ENCODE data around the gene SHB. TPM values are rescaled to one million over a fixed set of nuclear protein-coding genes. Genes with fewer than 3 reads are reported as not detected.

The SHB gene
- total and polyA plus RNA-seq, 2 of the 13 experiments (the other 11 are each of a cell fraction or from before 2014, with no cell fraction given): 19.4 to 20.7 TPM

DNA sequence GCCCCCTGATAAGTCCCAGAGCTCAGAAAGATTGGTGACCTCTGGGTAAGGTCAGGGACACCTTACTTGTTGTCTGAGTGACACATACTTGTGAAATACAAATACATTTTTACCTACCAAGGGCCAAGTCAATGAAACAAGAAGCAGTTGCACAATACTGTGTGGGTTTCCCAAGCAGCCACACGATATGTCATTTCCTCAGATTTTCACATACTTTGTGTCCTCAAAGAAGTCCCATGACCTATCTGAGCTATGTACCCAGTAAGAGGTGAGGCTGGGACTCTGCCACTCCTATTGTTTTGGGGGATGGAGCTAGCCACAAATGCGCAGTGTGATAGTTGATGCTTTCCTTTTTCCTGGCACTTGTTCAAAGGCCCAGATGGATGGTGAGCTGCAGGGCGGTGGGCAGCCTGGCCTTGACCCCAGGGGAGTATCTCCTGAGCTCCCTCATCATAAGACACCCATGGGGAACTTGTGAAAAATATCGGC lies 160.3 kb downstream of the SHB start (continued):
- TF ChIP-seq WIZ (CRISPR knock-in tag; IDR thresholded peaks at IDR 0.05) (no peak), ZNF274 (CRISPR knock-in tag; IDR thresholded peaks at IDR 0.05) (no peak), PHF21A (CRISPR knock-in tag; IDR thresholded peaks at IDR 0.05) (no peak), CCAR2 (optimal IDR thresholded peaks at IDR 0.05; ENCODE audit: low read depth, low read length) (no peak), HNRNPLL (IDR thresholded peaks at IDR 0.05; ENCODE audit: low read depth, low read length, poor library complexity, severe bottlenecking) (no peak), FOSL1 (CRISPR knock-in tag; IDR thresholded peaks at IDR 0.05; ENCODE audit: borderline replicate concordance) (peak; percentile 99), KLF6 (CRISPR knock-in tag; IDR thresholded peaks at IDR 0.05) (no peak), MBD4 (IDR thresholded peaks at IDR 0.05; ENCODE audit: borderline replicate concordance, low read length) (no peak), ZFYVE20 (CRISPR knock-in tag; IDR thresholded peaks at IDR 0.05; ENCODE audit: borderline replicate concordance, low read depth) (no peak), SIN3B (IDR thresholded peaks at IDR 0.05; ENCODE audit: low read length) (no peak), ZNF879 (CRISPR knock-in tag; IDR thresholded peaks at IDR 0.05) (no peak), THAP11 (CRISPR knock-in tag; IDR thresholded peaks at IDR 0.05) (peak; percentile 64), ZNF317 (CRISPR knock-in tag; IDR thresholded peaks at IDR 0.05) (no peak), ZNF547 (CRISPR knock-in tag; IDR thresholded peaks at IDR 0.05) (no peak; the same call in 1 of the 2 replicates), HMG20A (CRISPR knock-in tag; IDR thresholded peaks at IDR 0.05; ENCODE audit: borderline replicate concordance) (peak; percentile 94), ZMAT3 (CRISPR knock-in tag; conservative IDR thresholded peaks at IDR 0.05) (no peak), MTA3 (CRISPR knock-in tag; IDR thresholded peaks at IDR 0.05) (no peak), CC2D1A (CRISPR knock-in tag; IDR thresholded peaks at IDR 0.05) (no peak), ZNF629 (CRISPR knock-in tag; conservative IDR thresholded peaks at IDR 0.05) (no peak), ZNF839 (CRISPR knock-in tag; IDR thresholded peaks at IDR 0.05; ENCODE audit: borderline replicate concordance) (no peak), CBX1 (IDR thresholded peaks at IDR 0.05; ENCODE audit: low read depth) (peak; percentile 52), MXI1 (IDR thresholded peaks at IDR 0.05; ENCODE audit: borderline replicate concordance, low read depth, low read length) (0 out of 3 replicates have a peak, but pooled peaks have one; percentile 21)
- TF ChIP-seq, protein P1, sequence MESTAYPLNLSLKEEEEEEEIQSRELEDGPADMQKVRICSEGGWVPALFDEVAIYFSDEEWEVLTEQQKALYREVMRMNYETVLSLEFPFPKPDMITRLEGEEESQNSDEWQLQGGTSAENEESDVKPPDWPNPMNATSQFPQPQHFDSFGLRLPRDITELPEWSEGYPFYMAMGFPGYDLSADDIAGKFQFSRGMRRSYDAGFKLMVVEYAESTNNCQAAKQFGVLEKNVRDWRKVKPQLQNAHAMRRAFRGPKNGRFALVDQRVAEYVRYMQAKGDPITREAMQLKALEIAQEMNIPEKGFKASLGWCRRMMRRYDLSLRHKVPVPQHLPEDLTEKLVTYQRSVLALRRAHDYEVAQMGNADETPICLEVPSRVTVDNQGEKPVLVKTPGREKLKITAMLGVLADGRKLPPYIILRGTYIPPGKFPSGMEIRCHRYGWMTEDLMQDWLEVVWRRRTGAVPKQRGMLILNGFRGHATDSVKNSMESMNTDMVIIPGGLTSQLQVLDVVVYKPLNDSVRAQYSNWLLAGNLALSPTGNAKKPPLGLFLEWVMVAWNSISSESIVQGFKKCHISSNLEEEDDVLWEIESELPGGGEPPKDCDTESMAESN (CRISPR knock-in tag; conservative IDR thresholded peaks at IDR 0.05): peak; percentile 68; the same call in 1 of the 2 replicates
- TF ChIP-seq, protein P2, sequence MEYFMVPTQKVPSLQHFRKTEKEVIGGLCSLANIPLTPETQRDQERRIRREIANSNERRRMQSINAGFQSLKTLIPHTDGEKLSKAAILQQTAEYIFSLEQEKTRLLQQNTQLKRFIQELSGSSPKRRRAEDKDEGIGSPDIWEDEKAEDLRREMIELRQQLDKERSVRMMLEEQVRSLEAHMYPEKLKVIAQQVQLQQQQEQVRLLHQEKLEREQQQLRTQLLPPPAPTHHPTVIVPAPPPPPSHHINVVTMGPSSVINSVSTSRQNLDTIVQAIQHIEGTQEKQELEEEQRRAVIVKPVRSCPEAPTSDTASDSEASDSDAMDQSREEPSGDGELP (IDR thresholded peaks at IDR 0.05; ENCODE audit: borderline replicate concordance, low read depth): peak; percentile 22; the same call in 1 of the 2 replicates

All from HepG2 (cell line).